HL-60 (cell line): ENCODE measurements around the gene GPR84.

Experiments
- GABPA ChIP-seq: IDR thresholded peaks from 2 replicates; pipeline ENCODE4 v1.6.1; 2012; ENCODE audit warnings: low read depth
- POLR2AphosphoS5 ChIP-seq: IDR thresholded peaks from 2 replicates; pipeline ENCODE4 v1.6.1; 2012; ENCODE audit warnings: low read depth
- REST ChIP-seq: IDR thresholded peaks from 2 replicates; pipeline ENCODE4 v1.6.1; 2012; ENCODE audit warnings: low read depth; ENCODE audit not compliant: insufficient replicate concordance
- TF ChIP-seq, protein P1 (sequence below): IDR thresholded peaks from one replicate; pipeline ENCODE4 v1.5.1; 2011; ENCODE audit warnings: low read length, control low read depth, inconsistent platforms; ENCODE audit not compliant: insufficient read depth

- TF ChIP-seq, protein P1, sequence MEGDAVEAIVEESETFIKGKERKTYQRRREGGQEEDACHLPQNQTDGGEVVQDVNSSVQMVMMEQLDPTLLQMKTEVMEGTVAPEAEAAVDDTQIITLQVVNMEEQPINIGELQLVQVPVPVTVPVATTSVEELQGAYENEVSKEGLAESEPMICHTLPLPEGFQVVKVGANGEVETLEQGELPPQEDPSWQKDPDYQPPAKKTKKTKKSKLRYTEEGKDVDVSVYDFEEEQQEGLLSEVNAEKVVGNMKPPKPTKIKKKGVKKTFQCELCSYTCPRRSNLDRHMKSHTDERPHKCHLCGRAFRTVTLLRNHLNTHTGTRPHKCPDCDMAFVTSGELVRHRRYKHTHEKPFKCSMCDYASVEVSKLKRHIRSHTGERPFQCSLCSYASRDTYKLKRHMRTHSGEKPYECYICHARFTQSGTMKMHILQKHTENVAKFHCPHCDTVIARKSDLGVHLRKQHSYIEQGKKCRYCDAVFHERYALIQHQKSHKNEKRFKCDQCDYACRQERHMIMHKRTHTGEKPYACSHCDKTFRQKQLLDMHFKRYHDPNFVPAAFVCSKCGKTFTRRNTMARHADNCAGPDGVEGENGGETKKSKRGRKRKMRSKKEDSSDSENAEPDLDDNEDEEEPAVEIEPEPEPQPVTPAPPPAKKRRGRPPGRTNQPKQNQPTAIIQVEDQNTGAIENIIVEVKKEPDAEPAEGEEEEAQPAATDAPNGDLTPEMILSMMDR, result no peak
- TF ChIP-seq GABPA, result no peak
- TF ChIP-seq POLR2AphosphoS5, result no peak
- no peak for TF ChIP-seq REST
These were observed 26.2 kb downstream of the GPR84 start for GRCh38 chr12:54337854-54338650.
